Stimulated activated CD4-positive, alpha-beta T cell treated with anti-CD3 and anti-CD28 coated beads, Interleukin-12 subunit alpha, Interleukin-12 subunit beta, amount 100 ng/mL, for 24 hours (primary cell): ENCODE results near the gene KRTAP17-1.
"Not testable (repeated sequence)": the region's sequence is repeated elsewhere in the genome, so short reads cannot be mapped to it uniquely, and the experiment has no call there.

ENCODE experiments used
- DNase-seq, 2 experiments: peaks; one replicate each; pipeline ENCODE4 v3.0.0-alpha.2; 2020; ENCODE audit warnings: low read depth in 2 of 2

The KRTAP17-1 gene, protein sequence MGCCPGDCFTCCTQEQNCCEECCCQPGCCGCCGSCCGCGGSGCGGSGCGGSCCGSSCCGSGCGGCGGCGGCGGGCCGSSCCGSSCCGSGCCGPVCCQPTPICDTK

DNA sequence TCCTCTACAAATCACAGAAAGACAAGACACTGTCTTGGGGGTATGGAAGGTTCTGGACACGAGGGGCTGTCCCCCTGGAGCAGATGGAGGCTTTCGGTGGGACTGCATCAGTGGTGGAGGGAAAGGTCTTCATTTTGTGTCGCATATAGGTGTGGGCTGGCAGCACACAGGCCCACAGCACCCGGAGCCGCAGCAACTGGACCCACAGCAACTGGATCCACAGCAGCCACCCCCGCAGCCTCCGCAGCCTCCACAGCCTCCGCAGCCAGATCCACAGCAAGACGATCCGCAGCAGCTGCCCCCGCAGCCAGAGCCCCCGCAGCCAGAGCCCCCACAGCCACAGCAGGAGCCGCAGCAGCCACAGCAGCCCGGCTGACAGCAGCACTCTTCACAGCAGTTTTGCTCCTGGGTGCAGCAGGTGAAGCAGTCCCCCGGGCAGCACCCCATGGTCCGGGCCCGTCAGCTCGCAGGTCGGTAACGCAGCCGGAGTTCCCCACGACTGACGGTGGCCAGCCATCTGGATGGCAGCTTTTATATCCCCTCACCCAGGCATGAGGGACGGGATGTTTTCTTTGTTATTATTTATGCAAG lies at the start of gene KRTAP17-1:
KRTAP17-1 (minus strand) TSS at position 507 of the 591 bp plus-strand sequence; CDS start at position 447, 60 bp downstream.
- DNase-seq = no peak

DNA sequence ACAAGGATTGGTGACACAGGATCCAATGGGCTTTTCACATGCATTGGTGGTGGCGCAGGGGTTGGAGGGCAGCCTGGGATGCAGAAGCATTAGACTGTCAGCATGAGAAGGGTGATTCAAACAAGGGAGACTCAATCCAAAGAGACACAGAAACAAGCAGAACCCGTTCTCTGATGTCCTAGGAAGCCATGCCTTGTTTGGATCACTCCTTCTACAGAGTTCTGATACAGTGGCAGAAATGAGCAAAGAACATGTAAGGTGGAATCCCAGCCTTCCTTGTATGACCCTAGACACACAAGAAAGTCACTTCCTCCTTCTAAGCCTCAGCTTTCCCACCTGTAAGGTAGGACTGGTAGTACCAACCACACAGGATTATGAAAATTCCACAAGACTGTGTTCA lies 48.4 kb upstream of the KRTAP17-1 start:
- no peak for DNase-seq

DNA sequence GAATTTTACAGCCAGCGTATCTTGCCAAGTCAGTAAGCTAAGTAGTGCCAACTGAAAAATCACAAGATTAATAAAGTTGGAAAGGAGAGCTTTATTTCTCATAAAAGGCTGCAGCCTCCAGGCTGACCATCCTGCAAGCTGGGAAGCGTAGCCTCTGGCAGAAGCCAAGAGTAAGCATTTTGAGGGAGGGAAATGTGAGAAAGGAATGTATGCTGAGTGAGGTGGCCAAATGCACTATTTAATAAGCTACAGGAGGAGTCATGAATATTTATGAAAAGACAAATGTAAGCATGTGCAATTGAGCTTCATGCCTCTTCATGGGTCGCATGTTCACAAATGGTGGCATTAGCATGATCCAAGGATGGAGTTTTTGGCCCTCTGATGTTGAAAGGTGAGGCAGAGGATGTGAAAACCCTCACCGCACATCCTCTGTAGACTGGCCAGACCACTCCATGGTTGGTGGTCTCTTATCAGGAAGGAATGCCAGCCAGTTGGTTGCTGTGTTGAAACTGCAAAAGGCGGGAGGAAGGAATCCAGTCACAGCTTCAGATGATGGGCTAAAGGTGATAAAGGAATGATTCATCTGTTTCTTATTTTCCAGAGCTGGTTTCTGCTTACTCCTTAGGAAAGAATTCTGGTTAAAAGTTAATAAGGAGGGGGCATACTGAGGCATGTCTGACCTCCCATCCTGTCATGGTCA lies 44.9 kb upstream of the KRTAP17-1 start:
- no peak for DNase-seq

DNA sequence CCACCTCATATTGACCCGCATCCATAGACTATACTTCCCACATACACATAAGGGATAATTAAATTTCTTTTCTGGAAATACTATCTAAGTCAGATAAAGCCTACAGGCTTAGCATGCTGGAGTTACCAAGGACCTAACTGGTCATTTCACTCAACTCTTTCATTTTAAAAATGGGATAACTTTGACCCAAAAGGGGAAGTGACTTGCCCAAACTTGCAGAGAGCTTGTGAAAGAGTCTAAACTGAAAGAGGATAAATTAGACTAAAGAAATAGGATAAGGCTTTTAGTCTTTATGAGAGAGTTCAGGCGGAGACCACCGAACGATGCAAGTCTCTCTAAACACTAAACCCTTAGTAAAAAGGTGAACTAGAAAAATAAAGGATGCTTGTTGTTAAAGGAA lies 39.0 kb upstream of the KRTAP17-1 start:
- no peak for DNase-seq

DNA sequence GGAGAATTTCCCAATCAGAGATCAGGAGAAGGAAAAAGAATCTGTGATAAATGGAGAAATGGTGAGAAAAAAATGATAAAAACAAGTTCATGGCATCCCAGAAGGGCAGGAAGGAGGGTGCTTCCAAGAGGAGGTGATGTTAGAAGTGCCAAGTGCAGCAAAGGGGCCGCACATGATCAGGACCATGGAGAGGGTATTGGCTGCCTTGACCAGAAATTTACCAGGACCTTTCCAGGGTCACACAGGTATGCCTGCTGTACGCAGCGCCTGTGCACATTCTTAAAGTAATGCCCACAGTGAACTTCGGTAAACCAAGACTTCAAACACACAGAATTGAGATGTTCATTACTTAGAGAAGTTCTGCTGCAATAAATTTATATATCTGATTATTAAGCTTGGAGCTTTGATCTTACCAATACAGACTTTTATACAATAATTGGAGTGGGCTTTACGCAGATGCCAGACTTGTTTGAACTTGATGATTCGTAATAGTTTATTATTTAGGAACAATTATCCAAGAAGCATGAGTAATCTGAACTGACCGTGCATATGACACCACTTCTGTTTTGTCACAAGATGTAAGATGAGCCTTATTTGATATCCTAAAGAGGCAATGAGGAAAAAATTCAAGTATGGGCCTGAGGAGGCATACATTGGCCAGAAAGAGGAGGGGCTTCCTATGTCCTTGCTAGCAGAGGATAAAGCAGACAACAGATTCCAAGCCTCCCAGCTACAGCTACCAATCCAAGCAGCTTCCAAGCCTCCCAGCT lies 37.3 kb upstream of the KRTAP17-1 start:
- DNase-seq = no peak

DNA sequence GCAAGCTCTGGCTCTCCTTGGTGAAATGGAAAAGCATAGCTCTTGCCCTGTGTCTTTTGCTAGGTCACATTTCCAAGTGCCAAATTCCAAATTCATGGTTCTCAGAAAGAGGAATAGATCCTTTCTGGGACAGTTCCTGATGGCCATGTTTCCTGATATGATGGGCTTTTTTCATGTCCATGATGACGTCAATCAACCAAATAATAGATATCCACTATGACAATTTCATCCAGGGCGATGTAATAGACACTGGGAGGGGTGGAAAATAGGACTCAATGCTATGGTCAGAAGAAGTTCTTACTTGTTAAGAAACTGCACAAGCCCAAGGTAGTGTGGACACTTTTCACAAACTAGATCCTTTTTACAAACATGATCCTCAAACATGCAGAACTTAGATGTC lies 35.7 kb upstream of the KRTAP17-1 start:
- DNase-seq = no peak

DNA sequence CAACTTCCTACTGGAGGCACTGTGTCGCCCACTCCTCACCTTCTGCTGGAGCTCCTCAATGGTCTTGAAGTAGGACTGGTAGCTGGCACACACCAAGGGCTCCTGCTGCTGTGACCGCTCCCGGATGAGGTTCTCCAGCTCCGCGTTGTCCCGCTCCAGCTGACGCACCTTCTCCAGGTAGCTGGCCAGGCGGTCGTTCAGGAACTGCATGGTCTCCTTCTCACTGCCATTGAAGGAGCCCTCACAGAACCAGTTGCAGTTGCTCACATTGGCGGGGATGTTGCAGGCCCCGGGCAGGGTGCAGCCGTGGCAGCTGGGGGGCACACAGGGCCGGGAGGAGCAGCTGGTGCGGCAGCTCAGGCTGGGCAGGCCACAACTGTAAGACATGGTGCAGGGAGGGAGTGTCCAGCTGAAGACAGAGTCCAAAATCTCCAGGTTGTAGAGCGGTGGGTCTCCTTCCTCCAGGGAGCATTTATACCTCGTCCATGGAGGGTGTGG lies 34.9 kb upstream of the KRTAP17-1 start, which contains the start of gene KRT33A:
KRT33A (minus strand) TSS at position 448 of the 498 bp plus-strand sequence; CDS start at position 387, 61 bp downstream.
- not testable (repeated sequence) for DNase-seq

DNA sequence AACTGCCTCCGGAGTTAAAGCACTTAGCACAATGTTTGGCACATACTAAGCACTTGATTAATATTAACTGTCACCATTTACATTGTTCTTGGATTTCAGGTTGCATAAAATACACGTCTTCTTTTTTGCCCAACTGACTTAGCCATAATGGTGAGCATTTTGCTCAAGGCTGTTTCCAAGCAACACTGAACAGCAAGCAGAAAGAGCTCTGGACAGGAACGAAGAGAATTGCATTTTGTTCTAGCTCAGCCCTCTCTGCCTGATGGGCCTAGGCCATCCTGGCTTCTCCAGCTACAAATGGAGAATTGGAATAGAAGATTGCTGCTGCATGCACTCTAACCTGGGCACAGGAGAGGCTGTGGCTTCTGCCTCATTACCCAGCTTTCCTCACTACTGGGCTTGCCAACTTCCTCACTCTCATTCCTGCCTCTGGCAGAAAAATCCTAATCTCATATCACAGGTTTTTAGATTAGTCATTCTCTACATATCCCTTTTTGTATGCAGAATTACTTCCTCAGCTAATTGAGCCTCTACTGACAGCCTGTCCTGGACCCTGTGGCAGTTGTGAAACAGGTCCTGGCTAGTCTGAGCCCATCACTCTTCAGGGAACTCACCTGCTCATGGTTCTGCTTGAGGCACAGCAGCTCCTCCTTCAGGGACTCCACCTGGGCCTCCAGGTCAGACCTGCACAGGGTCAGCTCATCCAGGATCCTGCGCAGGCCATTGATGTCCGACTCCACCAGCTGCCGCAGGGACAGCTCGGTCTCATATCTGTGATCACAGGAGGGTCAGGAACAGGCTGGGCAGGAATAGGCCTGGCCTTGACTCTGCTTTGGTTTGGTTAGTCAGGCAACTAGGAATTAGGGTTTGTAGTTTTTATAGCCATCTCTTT lies 32.6 kb upstream of the KRTAP17-1 start:
- DNase-seq = no peak

DNA sequence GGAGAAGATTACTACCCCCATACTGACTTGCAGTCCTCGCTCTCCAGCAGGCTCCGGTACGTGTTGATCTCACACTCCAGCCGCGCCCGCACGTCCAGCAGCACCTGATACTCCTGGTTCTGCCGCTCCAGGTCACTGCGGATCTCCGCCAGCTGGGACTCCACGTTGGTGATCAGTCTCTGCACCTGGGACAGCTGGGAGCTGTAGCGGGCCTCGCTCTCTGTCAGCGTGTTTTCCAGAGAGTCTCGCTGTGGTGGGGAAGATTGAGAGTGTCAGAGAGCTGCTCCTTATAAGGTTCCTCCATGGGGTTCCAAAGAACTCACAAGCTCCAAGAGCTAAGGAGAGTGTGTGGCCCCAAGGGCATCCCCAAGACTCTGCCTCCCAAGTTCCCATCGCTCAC lies 30.9 kb upstream of the KRTAP17-1 start:
- DNase-seq = not testable (repeated sequence)

DNA sequence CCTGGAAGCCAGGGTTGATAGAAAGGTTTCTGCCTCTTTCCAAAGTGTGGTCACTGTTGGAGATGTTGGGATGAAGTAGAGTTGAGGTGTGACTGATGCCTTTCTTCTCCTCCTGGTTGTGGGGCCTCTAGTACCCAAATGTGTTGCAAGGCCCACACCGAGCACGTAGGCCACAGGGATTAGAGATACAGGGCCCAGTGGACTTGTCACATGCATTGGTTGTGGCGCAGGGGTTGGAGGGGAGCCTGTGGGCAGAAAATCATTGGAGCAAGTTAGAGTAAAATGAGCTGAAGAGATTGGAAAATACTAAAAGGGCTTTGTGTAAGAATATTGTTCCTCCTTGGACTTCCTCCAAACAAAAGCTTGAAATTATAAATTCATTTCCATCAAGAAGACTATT lies 30.5 kb upstream of the KRTAP17-1 start:
- DNase-seq = no peak

DNA sequence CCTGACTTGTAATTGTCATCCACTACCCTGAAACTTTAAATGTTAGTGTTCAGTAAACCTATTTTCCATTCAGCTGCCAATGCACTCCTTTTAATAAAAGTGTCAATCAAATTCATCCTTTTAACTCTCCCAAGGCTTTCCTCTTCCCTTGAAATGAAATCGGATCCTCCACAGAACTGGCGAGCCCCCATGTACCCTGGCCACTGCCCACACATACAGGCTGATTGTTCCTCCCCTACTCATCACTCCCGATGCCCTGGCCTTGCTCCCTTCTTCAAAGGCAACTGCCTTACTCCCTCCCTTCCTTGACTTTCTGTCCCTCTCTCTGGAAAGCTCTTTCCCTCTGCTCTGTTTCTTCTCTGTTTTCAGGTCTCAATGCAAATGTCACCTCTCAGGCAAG lies 27.5 kb upstream of the KRTAP17-1 start:
- no peak for DNase-seq

DNA sequence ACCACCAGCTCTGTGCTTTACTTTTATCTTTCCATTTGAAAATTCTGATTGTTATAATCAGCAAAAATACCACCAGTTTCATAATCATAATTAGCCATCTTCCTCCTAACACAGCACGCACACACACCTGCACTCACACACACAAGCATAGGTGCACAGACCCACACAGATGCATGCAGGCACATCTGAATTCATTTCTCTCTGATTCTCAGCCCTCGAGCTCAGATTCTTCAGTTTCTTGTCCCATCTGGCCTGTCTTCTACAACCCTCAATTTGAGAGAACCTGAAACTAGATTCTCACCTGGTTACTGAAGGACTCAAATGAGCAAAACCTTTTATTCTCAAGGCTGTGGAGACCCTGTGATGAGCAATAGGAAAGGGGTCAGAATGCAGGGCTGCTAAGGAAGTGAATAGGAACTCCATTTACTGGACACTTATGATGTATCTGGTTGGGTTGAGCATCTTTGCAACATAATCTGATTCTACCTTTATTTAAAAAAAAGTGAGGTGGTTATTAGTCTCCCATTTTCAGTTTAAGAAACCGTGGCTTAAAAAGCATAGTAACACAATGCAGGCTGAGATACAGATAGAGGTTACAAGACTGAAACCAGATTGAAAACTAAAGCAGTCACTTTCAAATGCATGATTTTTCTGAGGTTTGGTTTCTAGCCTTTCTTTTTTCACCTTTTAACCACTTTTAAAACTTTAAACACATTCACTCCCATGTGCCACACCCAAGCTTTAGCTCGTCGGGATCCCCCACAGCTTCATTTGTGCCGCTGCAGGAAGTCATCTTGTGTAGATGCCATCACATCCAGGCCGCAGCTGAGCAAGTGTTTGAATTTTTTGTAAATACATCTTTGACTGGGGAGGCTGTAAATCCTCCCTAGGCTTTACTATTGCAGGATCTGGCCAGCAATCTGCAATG lies 25.7 kb upstream of the KRTAP17-1 start:
- peak in 1 of 2 experiments; percentile 30 for DNase-seq

DNA sequence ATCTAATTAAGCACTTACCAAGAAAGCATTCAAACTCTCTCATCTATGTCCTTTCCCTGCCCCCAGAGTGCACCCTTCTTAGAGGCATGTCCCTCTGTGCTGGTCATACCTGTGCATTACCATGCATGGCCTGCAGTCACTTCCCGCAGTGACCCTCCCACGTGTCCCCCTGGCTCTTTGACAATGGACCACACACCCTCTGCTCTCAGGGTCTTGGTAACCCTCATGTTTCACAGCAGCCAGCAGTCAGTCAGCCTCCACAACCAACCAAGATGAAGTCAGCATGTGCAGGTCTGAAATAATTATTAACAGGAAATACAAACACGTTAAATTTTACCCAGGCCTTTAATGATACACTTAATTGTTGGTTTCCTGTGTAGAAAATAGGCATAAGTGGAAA lies 25.0 kb upstream of the KRTAP17-1 start:
- DNase-seq = no peak

DNA sequence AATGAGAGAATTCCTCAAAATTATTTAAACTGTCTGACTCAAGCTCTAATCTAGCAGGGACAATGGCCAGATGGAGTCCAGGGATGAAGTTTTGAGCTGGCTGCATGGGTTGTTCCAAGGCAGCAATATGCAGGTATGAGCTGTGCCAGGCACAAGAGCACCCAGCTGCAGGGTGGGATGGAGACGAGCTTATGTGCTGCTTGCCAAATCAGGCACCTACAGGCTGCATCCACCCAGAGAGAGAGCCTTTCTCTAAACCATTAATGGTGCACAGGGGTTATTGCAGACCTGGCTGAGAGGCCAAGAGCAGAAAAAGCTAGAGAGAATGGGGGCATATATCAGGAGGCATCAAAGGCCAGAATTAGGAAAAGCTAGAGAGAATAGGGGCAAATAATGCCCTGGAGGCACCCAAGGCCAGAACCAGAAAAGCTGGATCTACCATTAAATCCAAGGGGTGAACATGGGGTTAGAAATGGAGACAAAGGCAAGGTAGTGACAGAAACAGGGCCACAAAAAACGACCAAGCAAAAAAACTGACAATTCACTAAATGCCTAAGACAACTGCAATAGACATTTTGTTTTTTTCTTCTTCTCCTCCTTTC lies 24.2 kb upstream of the KRTAP17-1 start:
- DNase-seq = no peak

DNA sequence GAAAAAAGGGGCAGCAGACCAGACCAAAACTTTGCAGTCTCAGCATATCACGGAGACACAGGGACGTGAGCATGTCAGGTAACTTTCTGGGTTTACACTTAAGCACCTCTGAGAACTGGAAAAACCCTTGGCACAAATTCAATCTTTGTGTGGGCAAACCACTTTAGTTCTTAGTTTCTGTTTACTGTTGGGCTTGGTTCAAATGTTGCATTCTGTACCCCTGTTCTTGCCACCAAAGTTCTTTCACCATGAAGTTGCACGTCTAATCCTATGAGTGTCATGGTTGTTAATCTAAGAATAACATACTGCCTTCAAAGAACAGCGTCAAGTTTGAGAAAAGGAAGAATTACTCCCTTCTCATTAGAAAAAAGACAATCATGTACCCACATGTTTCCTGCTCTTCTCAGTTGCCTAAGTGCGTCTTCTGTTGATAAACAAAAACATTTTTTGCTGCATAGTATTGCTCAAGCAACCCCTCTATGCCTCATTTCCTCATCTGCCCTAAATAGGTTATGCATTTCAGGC lies 23.5 kb upstream of the KRTAP17-1 start:
- DNase-seq = no peak

DNA sequence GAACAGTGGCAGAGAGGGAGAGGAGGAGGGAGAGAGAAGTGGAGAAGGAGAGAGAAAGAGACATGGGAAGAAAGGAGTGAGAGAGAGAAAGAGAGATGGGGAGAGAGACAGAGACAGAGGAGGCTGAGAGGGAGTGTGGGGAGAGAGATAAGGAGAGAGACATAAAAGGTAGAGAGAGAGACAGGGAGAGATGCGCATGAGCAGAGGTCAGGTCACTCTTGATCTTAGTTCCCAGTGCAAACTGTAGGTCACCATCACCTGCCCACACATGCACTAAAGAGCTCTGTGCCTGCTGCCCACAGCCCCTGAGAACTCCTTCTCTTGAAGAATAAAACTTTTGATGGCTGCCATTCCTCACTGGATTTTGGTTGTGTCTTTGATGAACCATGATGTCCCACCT lies 20.2 kb upstream of the KRTAP17-1 start:
- no peak for DNase-seq

DNA sequence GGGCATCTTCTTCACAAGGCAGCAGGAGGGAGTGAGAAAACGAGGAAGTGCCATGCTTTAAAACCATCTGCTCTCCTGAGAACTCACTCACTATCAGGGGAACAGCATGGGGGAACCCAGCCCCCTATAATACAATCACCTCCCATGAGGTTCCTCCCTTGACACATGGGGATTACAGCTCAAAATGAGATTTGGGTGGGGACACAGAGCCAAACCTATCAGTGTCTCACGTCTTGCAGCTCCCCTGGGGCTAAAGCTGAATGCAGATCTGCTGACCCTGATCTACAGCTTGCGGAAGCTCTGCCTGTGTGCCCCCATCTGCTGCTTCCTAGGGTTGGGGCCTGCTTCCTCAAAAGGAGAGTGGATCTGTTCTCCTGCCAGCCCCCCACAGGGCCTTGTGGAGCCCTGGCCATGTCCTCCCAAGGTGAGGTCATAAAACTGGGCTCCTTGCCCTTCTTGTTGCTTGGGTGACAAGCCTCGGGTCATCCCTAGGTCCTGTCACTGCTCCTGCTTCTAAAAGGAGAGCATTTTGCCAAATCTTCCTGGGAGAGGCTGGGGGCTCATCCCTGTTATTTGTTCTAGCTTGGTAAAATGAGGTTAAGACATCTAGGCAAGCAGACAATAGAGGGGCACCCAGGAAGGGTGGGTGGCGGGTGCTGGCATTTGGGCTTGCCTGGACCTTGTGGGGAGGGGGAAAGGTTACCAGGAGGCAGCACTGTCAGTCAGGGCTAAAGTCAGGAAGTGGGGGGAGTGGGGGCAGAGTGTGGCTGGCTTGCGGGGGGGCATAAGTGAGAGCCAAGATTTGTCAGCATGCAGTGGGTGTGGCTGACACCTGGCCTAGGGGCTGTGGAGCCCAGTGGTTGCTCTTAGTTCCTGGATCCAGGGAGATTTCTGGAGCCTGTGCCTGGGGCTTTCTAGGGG lies 19.1 kb upstream of the KRTAP17-1 start:
- DNase-seq = no peak

DNA sequence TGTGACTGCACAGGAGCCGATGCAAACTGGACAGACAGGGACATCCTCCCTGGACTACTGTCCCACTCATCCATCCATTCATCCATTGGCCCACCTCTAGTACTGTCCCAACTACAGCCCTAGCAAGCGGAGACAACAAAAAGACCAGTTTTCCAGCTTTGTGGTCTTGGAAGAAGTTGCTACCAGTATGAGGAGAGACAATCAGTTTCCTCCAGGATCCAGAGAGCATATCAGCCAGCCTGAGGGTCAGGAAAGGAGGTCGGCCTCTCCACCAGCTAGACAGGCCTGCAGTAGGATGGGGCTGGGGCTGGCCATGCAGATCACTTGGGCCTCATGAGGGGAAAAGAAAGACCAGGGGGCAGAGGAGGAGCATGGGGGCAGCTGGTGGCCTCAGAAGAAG lies 18.3 kb upstream of the KRTAP17-1 start:
- DNase-seq = no peak
